ENCODE data around the gene PRRT4.

Gene PRRT4

DNA sequence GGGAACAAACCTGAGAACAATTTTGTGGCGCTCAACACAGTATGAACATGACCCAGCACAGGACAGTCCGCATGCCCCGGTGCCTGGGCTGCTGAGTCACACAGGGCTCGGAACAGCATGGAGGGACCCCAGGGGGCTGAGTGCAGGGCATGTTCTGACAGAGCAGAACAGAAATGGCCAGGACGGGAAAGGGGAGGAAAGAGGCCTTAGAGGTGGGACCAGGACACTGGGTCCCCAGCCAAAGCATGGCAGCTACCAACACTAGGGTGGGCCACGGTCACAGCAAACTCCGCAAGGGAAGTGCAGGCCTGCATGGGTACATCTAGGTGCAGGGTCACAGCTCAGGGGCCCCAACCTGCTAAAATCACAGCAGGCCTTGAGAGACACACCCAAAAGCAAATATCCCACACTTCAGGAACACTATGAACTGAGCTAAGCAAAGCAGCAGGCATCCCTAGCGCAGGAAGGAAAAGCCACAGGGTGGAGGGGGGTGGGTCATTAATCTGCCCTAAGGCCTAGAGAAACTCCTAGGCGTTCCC is 42.7 kb upstream of the PRRT4 start:
- H3K27ac ChIP-seq (replicated peaks): no peak overlapping the region
- TF ChIP-seq GABPA (IDR thresholded peaks at IDR 0.05; ENCODE audit: low read depth): no peak
- TF ChIP-seq REST (IDR thresholded peaks at IDR 0.05; ENCODE audit: insufficient replicate concordance, low read depth): no peak
- no peak for TF ChIP-seq POLR2AphosphoS5 (IDR thresholded peaks at IDR 0.05; ENCODE audit: low read depth)
- no peak for TF ChIP-seq CTCF (IDR thresholded peaks at IDR 0.05; ENCODE audit: insufficient read depth, low read length)
- no peak for TF ChIP-seq SPI1 (IDR thresholded peaks at IDR 0.05; ENCODE audit: borderline replicate concordance, low read depth)
- DNase-seq (ENCODE audit: low read depth in 1 of 2, low spot score in 1 of 2): no peak
- H3K27me3 ChIP-seq (ENCODE audit: insufficient read depth, poor library complexity, severe bottlenecking): no peaks in the 10 kb centered on the region
- H3K4me3 ChIP-seq (replicated peaks; ENCODE audit: insufficient read depth, low read length): peak overlapping the region; percentile 77

- no peak for DNase-seq (ENCODE audit: low read depth in 1 of 2, low spot score in 1 of 2)
Measured at GRCh38 chr7:128403676-128404075, 42.2 kb upstream of the PRRT4 start.

DNA sequence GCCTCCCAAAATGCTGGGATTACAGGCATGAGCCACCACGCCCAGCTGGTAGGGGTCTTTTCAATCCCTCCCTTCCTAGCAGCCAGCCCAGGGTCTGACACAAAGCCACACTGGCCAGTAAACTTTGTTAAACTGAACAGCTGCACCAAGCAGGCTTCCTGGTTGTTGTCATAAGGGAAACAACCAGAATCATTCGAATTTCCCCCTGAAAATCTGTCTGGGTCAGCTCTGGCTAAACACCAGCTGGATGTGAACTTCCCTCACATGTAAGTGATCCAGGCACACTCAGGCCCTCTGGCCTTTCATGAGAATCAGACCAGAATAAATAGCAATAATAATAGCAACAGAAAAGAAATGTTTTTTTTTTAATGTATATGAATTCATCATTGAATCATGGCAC is 40.9 kb upstream of the PRRT4 start:
- Histone ChIP-seq H3K27me3 (ENCODE audit: insufficient read depth, poor library complexity, severe bottlenecking) (no peaks in the 10 kb centered on the region), H3K4me3 (replicated peaks; ENCODE audit: insufficient read depth, low read length) (no peak overlapping the region), H3K27ac (replicated peaks) (no peak overlapping the region)
- DNase-seq (ENCODE audit: low read depth in 1 of 2, low spot score in 1 of 2): no peak
- no peak for TF ChIP-seq SPI1 (IDR thresholded peaks at IDR 0.05; ENCODE audit: borderline replicate concordance, low read depth)
- no peak for TF ChIP-seq REST (IDR thresholded peaks at IDR 0.05; ENCODE audit: insufficient replicate concordance, low read depth)
- TF ChIP-seq CTCF (IDR thresholded peaks at IDR 0.05; ENCODE audit: insufficient read depth, low read length): no peak
- no peak for TF ChIP-seq POLR2AphosphoS5 (IDR thresholded peaks at IDR 0.05; ENCODE audit: low read depth)
- TF ChIP-seq GABPA (IDR thresholded peaks at IDR 0.05; ENCODE audit: low read depth): no peak

More at GRCh38 chr7:128403676-128404075, 42.2 kb upstream of the PRRT4 start:
- TF ChIP-seq SPI1 (IDR thresholded peaks at IDR 0.05; ENCODE audit: borderline replicate concordance, low read depth) (peak; percentile 28; the same call in 1 of the 2 replicates), CTCF (IDR thresholded peaks at IDR 0.05; ENCODE audit: insufficient read depth, low read length) (no peak)
- Histone ChIP-seq H3K4me3 (replicated peaks; ENCODE audit: insufficient read depth, low read length) (no peak overlapping the region; the same call in 1 of the 2 replicates), H3K27ac (replicated peaks) (no peak overlapping the region), H3K27me3 (ENCODE audit: insufficient read depth, poor library complexity, severe bottlenecking) (no peaks in the 10 kb centered on the region)

DNA sequence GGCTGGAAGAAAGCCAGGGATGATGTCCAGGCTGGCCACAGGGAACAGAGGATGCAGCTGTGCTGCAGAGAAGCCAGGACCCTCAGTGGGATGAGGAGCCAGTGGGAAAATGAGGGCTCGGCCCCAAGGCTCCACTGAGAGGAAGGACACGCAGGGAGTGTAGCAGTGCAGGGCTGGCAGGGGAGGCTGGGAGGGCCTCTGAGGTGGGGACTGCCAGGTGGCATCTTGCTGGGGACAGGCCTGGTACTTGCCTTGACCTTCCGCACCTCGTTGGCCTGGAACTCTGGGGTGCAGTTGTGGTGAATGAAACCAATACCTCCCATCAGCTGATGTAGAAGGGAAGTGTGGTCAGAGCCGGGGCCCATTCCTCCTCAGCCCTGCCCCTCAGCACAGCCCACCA is 39.1 kb upstream of the PRRT4 start:
- Histone ChIP-seq H3K27ac (replicated peaks) (no peak overlapping the region), H3K4me3 (replicated peaks; ENCODE audit: insufficient read depth, low read length) (no peak overlapping the region), H3K27me3 (ENCODE audit: insufficient read depth, poor library complexity, severe bottlenecking) (no peaks in the 10 kb centered on the region)
- no peak for TF ChIP-seq CTCF (IDR thresholded peaks at IDR 0.05; ENCODE audit: insufficient read depth, low read length)
- no peak for TF ChIP-seq SPI1 (IDR thresholded peaks at IDR 0.05; ENCODE audit: borderline replicate concordance, low read depth)
- no peak for TF ChIP-seq POLR2AphosphoS5 (IDR thresholded peaks at IDR 0.05; ENCODE audit: low read depth)
- no peak for TF ChIP-seq GABPA (IDR thresholded peaks at IDR 0.05; ENCODE audit: low read depth)
- TF ChIP-seq REST (IDR thresholded peaks at IDR 0.05; ENCODE audit: insufficient replicate concordance, low read depth): no peak
- DNase-seq (ENCODE audit: low read depth in 1 of 2, low spot score in 1 of 2): no peak
